Testis (tissue), 2 donors: ENCODE data around the gene PTPRN2.

Experiments used
- POLR2A ChIP-seq: fragments of 450-650 bp; IDR thresholded peaks from one replicate; pipeline ENCODE4 v1.6.1; 2017; ENCODE audit warnings: antibody characterized with exemption, mild to moderate bottlenecking, moderate library complexity
- TF ChIP-seq, protein P1 (sequence below), 3 experiments: fragments of 450-650 bp in 2 of 3; fragments of 200-600 bp in 1 of 3; sonication (generic) in 1 of 3; IDR thresholded peaks; one replicate each; pipeline ENCODE4 v1.5.1; 2016 to 2019; ENCODE audit warnings: antibody characterized with exemption in 3 of 3, mild to moderate bottlenecking in 2 of 3, moderate library complexity in 1 of 3

DNA sequence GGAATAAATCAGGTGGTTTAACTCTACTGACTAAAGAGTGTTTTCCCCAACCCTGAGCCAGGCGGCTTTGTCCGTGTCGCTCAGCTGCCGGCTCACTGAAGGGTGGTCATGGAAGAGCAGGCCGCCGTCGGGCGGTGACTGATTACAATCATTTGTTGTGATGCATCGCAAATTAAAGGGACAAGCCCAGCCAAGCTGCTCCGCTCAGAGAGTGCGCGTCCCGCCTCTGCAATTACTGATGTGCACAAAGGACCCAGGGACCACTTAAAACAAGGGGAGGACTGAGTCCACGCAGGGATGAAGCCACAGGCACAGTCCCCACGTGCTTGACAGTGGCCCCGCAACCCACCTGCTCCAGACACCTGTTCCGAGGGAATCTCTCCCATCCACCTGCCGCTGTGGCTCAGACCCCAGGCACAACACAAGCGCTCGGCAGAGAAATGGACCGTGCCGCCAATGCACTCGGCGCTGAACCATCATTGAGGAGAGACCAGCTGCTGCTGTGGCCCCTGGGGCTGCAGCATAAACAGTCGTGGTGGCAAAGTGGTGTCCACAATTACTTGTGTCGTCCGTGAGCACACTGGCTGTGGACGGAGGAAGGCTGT is 526.5 kb downstream of the PTPRN2 start:
- TF ChIP-seq POLR2A = no peak
- TF ChIP-seq, protein P1, sequence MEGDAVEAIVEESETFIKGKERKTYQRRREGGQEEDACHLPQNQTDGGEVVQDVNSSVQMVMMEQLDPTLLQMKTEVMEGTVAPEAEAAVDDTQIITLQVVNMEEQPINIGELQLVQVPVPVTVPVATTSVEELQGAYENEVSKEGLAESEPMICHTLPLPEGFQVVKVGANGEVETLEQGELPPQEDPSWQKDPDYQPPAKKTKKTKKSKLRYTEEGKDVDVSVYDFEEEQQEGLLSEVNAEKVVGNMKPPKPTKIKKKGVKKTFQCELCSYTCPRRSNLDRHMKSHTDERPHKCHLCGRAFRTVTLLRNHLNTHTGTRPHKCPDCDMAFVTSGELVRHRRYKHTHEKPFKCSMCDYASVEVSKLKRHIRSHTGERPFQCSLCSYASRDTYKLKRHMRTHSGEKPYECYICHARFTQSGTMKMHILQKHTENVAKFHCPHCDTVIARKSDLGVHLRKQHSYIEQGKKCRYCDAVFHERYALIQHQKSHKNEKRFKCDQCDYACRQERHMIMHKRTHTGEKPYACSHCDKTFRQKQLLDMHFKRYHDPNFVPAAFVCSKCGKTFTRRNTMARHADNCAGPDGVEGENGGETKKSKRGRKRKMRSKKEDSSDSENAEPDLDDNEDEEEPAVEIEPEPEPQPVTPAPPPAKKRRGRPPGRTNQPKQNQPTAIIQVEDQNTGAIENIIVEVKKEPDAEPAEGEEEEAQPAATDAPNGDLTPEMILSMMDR (IDR thresholded peaks at IDR 0.05) = no peak
